ENCODE measurements around the gene CHRNA5.

CHRNA5 gene

GRCh38 chr15:78640527-78641101 lies 75.3 kb downstream of the CHRNA5 start:
- no peak for DNase-seq (ENCODE audit: low read depth)

GRCh38 chr15:78641102-78641748 lies 75.9 kb downstream of the CHRNA5 start, which contains the start of gene CHRNB4:
Gene CHRNB4 (minus strand): TSS chr15:78641210. CDS start chr15:78641133, 77 bp downstream.
- DNase-seq (ENCODE audit: low read depth): no peak

- no peak for DNase-seq (ENCODE audit: low read depth)
Observed at GRCh38 chr15:78641749-78642275, 76.5 kb downstream of the CHRNA5 start.

GRCh38 chr15:78642331-78642730 lies 77.0 kb downstream of the CHRNA5 start:
- no peak for DNase-seq (ENCODE audit: low read depth)
